IPS-20b (cell line): ENCODE results near the gene NOL4L.

ENCODE experiments used
- H3K27ac ChIP-seq: one replicate; pipeline ENCODE4 v1.5.1; 2013; ENCODE audit warnings: low read length
- H3K27me3 ChIP-seq: 2 replicates; pipeline ENCODE4 v1.6.1; 2013; ENCODE audit warnings: mild to moderate bottlenecking, low read length, inconsistent platforms; ENCODE audit not compliant: insufficient read depth
- H3K36me3 ChIP-seq: 2 replicates; pipeline ENCODE4 v1.6.1; 2013; ENCODE audit warnings: low read depth, mild to moderate bottlenecking, inconsistent platforms, low read length, moderate library complexity; ENCODE audit not compliant: insufficient read depth
- H3K4me1 ChIP-seq: 2 replicates; pipeline ENCODE4 v1.6.1; 2013; ENCODE audit warnings: mild to moderate bottlenecking, control low read depth, inconsistent platforms, low read length, moderate library complexity; ENCODE audit not compliant: insufficient read depth
- H3K4me3 ChIP-seq: 2 replicates; pipeline ENCODE4 v1.5.1; 2013; ENCODE audit warnings: mild to moderate bottlenecking, low read length, inconsistent platforms
- H3K9ac ChIP-seq: 2 replicates; pipeline ENCODE4 v1.6.1; 2013; ENCODE audit warnings: low read depth, mild to moderate bottlenecking, inconsistent platforms, low read length, moderate library complexity
- H3K9me3 ChIP-seq: 2 replicates; pipeline ENCODE4 v1.6.1; 2013; ENCODE audit warnings: mild to moderate bottlenecking, low read depth, low read length, inconsistent platforms; ENCODE audit not compliant: insufficient read depth

NOL4L gene

DNA sequence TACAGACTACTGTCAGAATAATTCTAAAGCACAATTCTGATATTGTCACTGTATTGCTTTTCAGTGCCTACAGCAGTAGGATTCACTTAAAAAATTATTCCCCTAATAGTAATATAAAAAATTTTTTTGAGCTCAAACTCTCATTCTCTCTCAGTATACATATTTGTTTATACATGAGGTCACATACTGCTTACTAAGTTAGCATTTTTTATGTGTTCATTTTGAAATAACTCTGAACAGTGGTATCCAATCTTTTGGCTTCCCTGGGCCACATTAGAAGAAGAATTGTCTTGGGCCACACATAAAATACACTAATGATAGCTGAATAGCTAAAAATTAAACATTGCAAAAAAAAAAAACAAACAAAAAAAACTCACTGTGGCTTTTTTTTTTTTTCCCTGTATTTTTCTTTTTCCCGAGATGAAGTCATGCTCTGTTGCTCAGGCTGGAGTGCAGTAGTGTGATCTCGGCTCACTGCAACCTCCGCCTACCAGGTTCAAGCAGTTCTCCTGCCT lies 188.4 kb downstream of the NOL4L start:
- no peaks in the 10 kb centered on the region for H3K36me3 ChIP-seq

GRCh38 chr20:32395066-32395465 lies 190.1 kb downstream of the NOL4L start:
- Histone ChIP-seq H3K27ac (no peak overlapping the region), H3K36me3 (peaks cover 10% of the 10 kb centered on the region; the same call in 1 of the 2 replicates), H3K4me1 (no peaks in the 10 kb centered on the region)

More for the DNA sequence above, 188.4 kb downstream of the NOL4L start:
- Histone ChIP-seq H3K4me1 (no peaks in the 10 kb centered on the region), H3K9me3 (no peaks in the 10 kb centered on the region), H3K27ac (no peak overlapping the region), H3K27me3 (no peaks in the 10 kb centered on the region), H3K4me3 (no peak overlapping the region), H3K9ac (no peak overlapping the region)

More at GRCh38 chr20:32395066-32395465, 190.1 kb downstream of the NOL4L start:
- H3K4me3 ChIP-seq = no peak overlapping the region
- H3K27me3 ChIP-seq = no peaks in the 10 kb centered on the region
- no peaks in the 10 kb centered on the region for H3K9me3 ChIP-seq
- H3K9ac ChIP-seq = no peak overlapping the region
